ENCODE measurements around the gene NLN.

DNA sequence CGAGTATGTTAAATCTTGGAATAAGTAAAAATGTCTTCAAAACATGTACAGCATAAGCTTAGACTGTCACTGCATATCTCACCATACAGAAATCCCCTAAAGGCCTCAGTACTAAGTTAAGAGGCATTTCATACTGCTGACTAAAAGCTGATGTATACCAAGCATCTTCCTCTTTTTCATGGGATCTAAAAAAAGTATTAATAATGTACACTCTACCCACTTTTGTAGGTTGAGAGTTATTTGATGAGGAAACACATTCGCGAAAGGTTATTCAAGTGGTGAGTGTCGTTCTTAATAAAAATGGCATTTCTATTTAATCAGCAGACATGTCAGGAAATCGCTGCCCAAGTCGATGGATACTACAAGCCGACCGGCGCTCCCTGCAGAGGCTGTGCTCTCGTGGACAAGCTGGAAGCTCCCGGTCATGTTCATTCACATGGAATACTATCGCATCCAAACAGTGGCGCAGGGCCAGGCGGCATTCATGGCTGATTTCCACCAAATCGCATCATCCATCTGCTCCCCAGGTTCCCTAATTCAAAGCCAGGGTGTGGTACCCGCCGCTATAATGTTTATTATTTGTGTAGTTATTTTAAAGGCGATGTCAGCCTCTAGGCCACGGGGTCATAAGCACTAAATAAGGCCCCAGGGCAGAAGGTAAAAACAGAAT is 820 bp upstream of the NLN start:
- TF ChIP-seq POLR2AphosphoS5 (IDR thresholded peaks at IDR 0.05; ENCODE audit: low read depth, low read length) (no peak), POLR2A (IDR thresholded peaks at IDR 0.05; ENCODE audit: low read depth, low read length) (no peak), TAF1 (IDR thresholded peaks at IDR 0.05; ENCODE audit: borderline replicate concordance, low read depth, low read length) (no peak)

Data from GM12892 (cell line).